Frontal cortex (tissue), 4 donors: ENCODE data around the gene CHAD. TPM values are rescaled to one million over a fixed set of nuclear protein-coding genes. Genes with fewer than 3 reads are reported as not detected.
A peak's percentile ranks its signal among the peaks of the same experiment; 100 is the strongest.

Experiments
- DNase-seq, 2 donors: peaks; one replicate each; pipeline ENCODE4 v3.0.0; 2012; ENCODE audit warnings: low spot score in 2 of 2
- FAIRE-seq: peaks from 2 replicates; lab custom pipeline; 2012; peaks lifted over from hg19 to GRCh38; lab: Jason Lieb, UNC
- total RNA-seq: library from RNA; depleted of rRNA; stranded (reverse); fragments of >200 nt; gene quantifications from one replicate; pipeline ENCODE4 v1.2.3, GENCODE V29; 2014
- donor health status: control.
- donor health status: control.
- donor health status: control.

The CHAD gene
- total RNA-seq, 1 donor from 2014 or later, result not detected

DNA sequence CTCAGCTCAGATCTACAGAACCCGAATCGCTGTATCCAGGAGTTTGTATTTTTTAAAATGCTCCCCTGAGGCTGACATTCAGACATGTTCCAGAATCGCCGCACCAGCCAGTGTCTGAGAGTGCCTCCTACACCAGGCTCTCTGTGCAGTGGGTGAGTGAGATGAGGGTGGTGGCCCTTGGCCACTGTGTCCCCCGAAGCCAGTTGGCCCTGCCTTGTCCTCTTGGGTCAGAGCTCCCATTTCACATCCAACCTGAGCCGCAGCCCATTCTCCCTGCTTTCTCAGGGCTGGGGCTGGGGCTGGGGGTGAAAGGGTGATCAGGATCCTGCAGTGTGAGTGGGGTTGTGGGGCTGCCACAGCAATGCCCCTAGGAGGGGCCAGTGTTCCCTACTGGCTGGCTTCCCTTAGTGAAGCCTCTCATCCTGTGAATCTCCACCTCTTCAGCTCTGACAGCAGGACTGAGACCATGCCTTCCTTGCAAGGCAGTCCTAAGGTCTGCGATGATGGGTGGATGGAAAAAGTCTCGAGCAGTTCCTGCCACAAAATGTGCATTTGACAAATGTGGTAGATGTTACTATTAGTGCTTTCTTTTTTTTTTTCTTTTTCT is 26.6 kb upstream of the CHAD start:
- FAIRE-seq (no peak), DNase-seq (no peak)

DNA sequence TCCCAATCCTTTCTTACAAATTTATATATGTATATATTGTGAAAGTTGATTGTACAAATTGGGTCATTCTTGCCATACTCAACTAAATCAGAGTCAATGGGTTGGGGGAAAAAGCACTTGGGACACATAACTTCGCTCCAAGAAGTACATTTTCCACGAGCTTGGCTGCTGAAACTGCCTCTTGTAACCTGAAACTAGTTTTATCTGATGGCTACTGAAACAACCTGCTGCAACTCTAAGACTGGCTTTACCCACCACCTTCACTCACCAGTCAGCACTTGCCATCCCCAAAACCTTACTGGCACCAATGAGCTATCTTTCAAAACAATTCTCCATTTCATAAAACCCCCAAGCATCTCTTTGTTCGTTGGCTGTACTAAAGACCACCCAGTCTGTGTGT is 25.1 kb upstream of the CHAD start:
- DNase-seq, result no peak
- FAIRE-seq, result no peak

DNA sequence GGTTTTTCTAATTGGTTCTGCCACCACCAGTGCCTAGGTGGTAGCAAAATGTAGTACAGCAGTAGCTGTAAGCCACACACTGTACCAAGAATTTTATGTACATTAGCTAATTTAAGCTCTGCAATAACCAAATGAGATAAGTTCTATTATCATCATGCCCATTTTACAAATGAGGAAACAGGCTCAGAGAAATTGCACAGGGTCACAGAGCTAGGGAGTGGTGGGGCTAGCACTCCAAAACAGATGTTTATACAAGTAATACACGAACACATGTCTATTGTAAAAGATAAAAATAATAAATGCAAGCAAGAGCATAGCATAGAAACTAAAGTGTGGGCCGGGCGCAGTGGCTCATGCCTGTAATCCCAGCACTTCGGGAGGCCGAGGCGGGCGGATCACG is 23.5 kb upstream of the CHAD start:
- FAIRE-seq (no peak), DNase-seq (no peak)

DNA sequence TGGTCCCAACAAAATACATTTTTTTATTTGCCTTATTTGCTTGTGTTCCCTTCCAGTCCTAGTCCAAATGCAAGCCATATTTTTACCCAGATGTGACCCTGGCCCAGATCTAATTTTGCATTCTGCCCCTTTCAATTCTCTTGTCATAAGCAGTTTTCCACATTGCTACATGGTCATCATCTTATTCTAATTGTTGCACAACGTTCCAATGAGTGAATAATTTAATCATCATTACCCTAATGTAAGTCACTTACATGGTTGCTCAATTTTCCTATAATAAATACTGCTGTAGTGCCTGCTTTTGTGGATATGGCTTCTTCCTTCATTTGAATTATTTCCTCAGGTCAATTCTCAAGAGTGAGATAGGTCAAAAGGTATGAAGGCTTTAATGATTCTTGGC is 22.8 kb upstream of the CHAD start:
- no peak for FAIRE-seq
- DNase-seq, result no peak

DNA sequence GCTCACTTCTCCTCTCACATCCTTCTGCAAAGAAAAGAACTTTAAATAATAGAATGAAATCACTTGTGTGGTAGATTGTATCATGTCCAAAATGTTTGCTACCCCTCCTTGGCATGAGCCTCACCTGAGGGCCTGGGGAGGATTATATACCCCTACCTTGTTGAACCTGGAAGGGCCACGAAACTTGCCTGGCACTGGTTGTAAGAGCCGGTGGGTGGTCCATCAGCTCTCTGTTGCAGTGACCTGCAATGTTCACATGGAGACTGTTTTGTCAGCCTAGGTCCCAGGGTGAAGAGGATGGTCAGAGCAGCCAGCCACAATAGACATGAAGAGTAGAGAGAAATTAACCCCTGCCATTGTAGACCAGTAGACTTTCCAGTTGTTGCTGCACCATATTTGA is 20.2 kb upstream of the CHAD start:
- DNase-seq, result no peak
- no peak for FAIRE-seq

DNA sequence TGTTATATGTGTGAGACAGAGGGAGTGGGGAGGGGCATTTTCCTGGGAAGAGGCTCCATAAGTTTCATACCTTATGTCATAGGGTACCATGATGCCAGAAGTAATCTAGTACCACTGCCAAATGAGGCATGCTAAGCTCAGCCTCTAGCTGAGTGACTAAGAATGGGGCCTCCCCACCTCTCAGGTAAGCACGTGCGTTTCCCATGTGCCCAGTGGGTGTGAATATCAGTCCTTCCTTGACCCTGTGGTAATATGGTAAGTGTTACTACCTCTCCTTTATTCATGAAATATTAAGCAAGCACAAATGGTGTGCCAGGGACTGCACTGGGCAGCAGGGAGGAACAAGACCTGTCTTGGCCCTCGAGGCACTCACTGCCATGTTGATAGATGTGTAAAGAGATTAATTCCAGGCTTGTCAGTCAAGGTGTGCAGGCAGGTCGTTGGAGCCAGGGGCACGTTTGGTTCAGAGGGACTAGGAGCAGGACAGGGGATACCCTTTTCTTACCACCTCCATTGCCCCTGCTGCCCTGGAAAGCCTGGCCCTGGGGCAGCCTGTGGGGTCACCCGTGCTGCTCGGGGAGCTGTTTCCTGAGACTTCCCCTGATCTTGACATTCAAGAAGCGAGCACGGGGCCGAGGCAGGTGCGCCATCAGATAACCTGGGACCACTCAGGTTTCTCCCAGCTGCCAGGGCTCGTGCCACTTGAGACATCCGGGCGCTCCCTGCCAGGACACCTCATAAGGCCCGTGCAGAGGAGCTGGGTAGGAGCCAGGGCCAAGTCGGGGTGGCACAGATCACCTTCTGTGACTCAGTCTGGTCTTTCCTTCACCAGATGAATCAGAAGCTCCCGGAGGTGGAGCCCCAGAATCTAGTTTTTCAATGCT is 18.8 kb upstream of the CHAD start:
- FAIRE-seq (no peak), DNase-seq (no peak)

DNA sequence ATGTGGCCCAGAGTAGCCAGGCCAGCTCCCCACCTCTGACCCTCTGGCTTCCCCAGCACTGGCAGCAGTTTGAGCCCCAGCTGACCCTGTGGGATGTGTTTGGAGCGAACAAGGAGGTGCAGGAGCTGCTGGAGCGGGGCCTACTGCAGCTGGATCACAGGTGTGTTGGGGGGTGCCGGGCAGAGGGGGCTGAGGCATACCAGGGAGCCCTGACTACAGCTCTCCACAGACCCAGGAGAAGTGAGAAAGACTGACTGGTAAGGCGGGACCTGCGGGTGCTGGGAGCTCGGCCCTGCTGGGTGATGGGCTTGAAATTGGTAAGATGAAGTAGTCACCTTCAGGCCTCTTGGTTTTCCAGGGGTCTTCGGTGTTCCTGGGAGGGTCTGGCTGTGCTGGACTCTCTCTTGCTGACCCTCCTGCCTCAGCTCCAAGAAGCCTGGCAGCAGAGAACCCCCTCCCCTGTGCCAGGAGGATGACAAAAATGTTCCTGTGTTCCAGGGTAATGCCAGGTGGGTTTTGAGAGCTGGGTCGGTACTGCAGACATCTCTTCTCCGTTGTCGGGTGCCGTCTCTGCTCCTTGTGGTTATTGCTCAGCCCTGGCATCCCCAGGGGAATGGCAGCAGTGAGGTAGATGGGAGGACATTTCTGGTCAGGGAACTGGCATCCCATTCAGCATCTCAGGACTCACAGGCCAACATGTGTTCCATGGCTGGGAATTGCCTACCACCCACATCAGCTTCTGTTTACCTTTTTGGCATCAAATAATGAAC is 15.9 kb upstream of the CHAD start:
- DNase-seq (no peak), FAIRE-seq (no peak)

DNA sequence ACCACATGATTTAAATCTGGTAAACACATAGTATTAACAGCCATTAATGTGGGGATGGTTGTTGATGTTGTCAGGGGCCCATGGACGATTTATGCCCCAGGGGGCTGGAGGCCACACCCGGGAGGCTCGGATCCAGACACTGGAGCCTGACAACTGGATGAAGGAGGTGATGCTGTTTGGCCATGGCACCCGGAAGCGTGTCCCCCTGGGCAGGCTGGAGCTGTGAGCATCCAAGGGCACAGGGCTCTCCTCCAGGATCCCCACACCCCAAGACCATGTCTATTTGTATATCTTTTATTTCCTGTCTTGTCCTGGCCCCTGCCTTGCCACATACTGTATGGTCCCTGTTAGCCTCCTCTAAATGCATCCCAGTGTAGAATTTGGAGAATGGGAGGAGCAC is 14.6 kb upstream of the CHAD start:
- no peak for FAIRE-seq
- DNase-seq, result no peak

DNA sequence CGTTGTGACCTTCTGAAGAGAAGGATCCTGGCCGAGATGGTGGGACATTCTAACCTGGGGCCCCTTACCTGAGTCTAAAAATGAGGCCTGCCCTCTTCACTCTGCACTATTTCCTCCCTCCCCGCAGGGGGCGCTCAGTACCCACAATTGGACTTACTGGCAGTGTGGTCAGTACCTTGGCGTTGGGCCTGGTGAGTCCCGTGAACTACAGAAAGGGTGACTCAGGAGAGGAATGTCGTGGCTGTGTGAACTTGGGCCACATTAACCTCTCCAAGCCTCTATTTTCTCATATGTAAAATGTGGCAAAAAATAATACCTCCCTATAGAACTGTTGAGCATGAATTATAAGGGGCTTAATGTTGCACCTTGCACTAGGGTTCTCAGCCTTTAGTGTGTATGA is 13.8 kb upstream of the CHAD start:
- FAIRE-seq (peak; percentile 8), DNase-seq (peak; percentile 75 to 84)

DNA sequence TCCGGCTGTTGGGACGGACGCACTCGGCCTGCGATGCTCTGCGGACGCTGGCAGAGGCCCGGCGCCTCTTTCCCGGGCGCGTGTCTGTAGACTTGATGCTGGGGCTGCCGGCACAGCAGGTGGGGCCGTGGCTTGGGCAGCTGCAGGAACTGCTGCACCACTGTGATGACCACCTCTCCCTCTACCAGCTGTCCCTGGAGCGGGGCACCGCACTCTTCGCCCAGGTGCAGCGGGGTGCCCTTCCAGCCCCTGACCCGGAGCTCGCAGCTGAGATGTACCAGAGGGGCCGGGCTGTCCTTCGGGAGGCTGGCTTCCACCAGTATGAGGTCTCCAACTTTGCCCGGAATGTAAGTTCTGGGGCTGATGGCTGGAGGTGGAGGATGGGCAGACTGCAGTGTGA is 13.4 kb upstream of the CHAD start:
- DNase-seq (no peak), FAIRE-seq (no peak)

DNA sequence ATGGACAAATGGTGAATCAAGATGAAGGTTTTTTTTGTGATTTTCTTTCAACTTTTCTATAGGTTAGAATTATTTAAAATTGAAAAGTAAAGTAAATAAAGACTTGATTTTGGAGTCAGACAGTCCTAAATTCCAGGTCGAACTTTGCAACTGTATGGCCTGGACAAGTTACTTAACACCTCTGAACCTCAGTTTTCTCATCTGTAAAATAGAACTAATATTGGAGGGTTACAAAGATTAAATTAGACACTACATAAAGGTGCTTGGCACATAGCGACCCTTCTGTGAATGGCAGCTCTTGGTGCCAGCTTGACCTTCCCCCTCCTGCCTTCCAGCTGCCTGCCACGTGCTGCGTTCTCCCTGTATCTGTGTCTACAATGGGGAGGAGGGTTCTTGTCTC is 13.0 kb upstream of the CHAD start:
- FAIRE-seq, result no peak
- DNase-seq, result no peak

DNA sequence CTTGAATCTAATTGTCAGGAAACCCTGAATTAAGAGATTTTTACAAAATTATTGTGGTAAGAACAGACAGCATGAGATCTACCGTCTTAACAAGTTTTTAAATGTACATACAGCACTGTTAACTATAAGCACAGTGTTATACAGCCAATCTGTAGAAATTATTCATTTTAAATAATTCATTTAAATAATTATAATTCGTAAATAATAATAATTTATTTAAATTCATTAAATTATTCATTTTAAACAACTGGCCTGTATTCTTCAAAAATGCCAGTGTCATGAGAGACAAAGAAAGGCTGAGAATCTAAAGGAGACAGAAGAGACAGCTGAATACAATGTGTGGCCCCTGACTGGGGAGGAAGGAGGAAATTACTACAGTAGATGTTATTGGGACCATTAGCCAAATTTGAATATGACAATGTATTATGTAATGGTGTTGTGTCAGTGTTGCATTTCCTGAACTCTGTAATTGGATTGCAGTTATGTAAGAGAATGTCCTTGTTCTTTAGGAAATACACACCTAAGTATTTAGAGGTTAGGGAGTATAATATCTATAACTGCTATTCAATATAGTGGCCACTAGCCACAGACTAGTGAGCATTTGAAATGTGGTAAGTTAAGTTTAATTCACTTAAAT is 12.3 kb upstream of the CHAD start:
- FAIRE-seq (no peak), DNase-seq (no peak)

DNA sequence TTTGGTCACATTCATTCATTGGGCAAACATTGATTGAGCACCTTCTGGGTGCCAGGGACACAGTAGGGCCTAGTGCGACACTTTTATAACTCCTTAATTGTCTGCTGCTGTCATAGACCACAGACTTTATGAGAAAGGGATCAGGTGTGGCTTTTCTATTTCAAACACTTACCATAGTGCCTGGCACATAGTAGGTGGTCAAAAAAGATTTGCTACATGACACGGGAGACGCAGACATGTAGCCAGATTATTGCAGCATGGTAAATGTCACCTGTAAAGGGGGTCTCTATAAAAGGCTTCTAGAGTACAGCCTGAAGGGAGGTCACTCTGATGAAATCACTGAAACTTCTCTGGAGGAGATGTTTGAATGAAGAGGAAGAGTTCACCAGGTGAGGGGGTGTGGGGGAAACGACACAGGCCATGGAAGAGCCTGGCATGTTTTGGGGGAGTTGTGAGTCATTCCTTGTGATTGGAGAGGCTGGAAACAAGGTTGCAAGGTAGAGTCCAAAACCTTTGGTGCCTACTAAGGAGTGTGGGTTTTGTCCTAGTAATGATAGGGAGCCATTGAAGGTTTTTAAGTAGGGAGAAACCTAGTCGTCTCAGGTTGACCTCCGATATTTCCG is 11.6 kb upstream of the CHAD start:
- FAIRE-seq, result no peak
- DNase-seq, result no peak

DNA sequence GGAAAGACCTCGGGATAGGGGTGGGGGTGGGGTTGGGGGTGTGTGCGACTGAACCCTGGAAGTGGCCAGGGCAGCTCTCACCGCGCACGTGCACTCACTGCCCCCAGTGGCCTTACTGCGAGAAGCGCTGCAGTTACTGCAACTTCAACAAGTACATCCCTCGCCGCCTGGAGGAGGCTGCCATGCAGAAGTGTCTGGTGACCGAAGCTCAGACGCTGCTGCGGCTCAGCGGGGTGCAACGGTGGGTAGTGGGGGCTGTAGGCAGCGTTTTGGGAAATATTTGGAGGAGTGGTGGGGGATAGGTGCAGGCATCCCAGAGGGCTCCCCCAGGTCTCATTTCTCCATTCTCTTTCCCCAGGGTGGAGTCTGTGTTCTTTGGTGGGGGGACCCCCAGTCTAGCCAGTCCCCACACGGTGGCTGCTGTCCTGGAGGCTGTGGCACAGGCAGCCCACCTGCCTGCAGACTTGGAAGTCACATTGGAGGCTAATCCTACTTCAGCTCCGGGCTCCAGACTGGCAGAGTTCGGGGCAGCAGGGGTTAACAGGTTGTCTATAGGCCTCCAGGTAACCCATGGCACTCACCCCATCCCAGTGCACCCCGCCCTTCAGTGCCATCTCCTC is 11.0 kb upstream of the CHAD start:
- FAIRE-seq, result no peak

DNA sequence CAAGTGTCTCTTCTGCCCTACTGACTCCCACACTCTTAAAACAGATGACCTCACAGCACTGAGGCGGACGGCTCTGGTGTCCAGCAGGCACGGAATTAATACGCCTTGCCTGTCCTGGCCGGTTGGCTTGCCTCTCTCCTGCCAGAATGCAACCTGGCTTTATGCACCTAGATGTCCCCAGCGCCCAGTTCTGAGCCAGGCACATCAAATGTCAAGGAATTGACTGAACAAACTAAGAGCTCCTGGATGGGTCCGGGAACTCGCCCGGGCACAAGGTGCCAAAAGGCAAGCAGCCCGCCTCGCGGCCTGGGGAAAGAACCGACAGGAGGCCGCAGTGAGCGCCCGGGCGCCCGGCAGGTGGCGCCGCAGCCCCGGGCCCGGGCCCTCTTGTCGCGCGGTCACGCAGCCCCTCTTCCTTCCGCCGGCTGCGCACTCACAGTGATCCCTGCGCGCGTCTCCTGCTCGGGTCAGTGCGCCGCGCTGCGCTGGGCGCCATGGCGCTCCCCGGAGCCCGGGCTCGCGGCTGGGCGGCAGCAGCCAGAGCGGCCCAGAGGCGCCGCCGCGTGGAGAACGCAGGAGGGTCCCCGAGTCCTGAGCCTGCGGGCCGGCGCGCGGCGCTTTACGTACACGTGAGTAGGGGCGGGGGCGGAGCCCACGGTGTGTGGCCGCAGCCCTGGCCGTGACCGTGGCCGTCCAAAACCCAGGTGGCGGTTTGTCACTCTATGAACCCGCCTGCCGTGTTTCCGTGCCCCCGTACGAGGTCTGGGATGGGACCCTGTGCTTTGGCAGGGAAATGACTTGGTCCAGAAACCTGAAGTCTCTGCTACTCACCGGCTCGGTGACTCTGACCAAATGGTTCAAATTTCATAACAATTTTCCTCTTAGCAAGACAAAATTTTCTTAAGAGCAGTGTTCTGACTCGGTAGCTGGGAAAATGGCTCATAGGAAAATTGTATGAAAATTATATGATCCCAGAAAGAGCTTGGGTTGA is 10.0 kb upstream of the CHAD start, which contains the start of gene RSAD1:
Gene RSAD1 (plus strand): TSS at position 470 of the 991 bp plus-strand sequence. CDS start 25 bp downstream, at position 495.
- FAIRE-seq (no peak), DNase-seq (peak; percentile 85 to 86)

More for the DNA sequence above, 11.0 kb upstream of the CHAD start:
- peak; percentile 60 to 65 for DNase-seq

DNA sequence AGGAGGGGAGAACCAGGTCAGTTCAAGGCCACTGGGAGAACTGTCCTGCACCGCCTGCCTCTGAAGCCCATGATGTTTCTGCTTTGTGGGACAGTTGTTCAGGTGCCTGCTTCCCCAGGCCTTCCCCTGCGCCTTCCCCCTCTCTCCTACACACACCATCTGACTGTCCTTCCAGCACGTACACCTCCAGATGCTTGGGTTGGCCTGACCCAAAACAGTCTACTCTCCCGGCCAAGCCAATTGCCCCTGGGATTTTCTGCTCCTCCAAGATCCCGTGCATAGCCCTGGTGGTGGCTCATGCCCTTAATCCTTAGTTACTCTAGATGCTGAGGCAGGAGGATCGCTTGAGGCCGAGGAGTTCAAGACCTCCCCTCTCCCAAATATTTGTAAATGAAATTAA is 9.3 kb upstream of the CHAD start:
- no peak for DNase-seq
- FAIRE-seq, result no peak

DNA sequence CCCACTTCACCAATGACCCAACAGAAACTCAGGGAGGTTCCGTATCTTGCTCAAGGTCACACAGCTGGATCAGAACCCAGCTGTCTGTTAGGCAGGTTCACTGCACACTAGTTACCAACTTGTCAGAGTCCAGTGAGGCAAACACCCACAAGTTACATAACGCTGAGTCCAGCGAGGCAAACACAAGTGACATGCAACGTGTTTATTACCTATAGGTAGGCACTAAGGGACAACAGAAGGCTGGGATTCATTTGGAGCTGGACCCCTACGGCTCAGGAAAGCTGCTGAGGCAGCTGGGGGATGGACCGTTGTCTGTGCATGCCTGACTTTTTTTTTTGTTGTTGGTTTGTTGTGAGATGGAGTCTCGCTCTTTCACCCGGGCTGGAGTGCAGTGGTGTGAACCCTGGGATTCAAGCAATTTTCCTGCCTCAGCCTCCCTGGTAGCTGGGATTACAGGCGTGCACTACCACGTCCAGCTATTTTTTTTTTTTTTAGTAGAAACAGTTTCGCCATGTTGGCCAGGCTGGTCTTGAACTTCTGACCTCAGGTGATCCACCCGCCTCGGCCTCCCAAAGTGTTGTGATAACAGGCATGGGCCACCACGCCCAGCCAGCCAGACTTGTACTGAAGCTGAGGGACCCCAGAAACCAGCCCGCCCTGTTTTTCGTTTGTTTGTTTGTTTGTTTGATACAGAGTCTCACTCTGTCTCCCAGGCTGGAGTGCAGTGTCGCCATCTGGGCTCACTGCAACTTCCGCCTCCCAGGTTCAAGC is 8.1 kb upstream of the CHAD start:
- FAIRE-seq (no peak), DNase-seq (no peak)
